GM12878 (cell line): ENCODE measurements around the gene RBM43.

Source experiments
- BRCA1 ChIP-seq: IDR thresholded peaks from 2 replicates; pipeline ENCODE4 v1.6.1; 2011; ENCODE audit warnings: low read depth, low read length, improper control_type of control experiment
- SUPT20H ChIP-seq: IDR thresholded peaks from 2 replicates; pipeline ENCODE4 v1.6.1; 2011; ENCODE audit warnings: low read depth, mild to moderate bottlenecking, low read length, moderate library complexity, borderline replicate concordance; ENCODE audit not compliant: control insufficient read depth
- TF ChIP-seq, protein P1 (sequence below), 3 experiments: IDR thresholded peaks in 2 of 3; conservative IDR thresholded peaks in 1 of 3; 2 replicates each; pipeline ENCODE4 v1.5.1; 2011; ENCODE audit warnings: low read depth in 3 of 3, low read length in 3 of 3, mild to moderate bottlenecking in 3 of 3, control low read depth in 2 of 3, moderate library complexity in 2 of 3, inconsistent platforms in 1 of 3, mixed read lengths in 1 of 3; ENCODE audit not compliant: control insufficient read depth in 2 of 3, insufficient read depth in 1 of 3; ENCODE audit errors: extremely low read depth in 1 of 3

DNA sequence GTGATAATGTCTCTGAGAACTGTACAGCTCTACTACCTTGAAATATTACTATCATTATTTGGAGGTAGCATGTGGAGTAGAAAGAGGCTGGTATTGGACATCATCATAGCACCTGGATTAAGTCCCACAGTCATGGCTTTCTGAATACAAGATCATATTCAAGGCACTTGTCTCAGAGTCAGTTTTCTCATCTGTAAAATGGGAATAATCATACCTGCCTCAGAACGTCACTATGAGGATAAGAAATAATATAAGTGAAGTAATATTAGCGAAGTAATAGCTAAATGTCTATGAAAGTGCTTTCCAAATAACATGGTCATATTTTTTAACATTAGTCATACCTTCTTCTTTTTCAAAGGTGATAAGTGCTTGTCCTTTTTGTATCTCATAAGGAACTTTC is 16.8 kb upstream of the RBM43 start:
- TF ChIP-seq BRCA1 = no peak
- TF ChIP-seq, protein P1, sequence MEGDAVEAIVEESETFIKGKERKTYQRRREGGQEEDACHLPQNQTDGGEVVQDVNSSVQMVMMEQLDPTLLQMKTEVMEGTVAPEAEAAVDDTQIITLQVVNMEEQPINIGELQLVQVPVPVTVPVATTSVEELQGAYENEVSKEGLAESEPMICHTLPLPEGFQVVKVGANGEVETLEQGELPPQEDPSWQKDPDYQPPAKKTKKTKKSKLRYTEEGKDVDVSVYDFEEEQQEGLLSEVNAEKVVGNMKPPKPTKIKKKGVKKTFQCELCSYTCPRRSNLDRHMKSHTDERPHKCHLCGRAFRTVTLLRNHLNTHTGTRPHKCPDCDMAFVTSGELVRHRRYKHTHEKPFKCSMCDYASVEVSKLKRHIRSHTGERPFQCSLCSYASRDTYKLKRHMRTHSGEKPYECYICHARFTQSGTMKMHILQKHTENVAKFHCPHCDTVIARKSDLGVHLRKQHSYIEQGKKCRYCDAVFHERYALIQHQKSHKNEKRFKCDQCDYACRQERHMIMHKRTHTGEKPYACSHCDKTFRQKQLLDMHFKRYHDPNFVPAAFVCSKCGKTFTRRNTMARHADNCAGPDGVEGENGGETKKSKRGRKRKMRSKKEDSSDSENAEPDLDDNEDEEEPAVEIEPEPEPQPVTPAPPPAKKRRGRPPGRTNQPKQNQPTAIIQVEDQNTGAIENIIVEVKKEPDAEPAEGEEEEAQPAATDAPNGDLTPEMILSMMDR (IDR thresholded peaks at IDR 0.05 in 2 of 3, conservative IDR thresholded peaks at IDR 0.05 in 1 of 3; ENCODE audit: control insufficient read depth in 2 of 3, extremely low read depth in 1 of 3, insufficient read depth in 1 of 3, low read depth in 3 of 3, low read length in 3 of 3) = no peak
- TF ChIP-seq SUPT20H = no peak
